Measurements from ENCODE around the gene PRR35. TPM values are rescaled to one million over a fixed set of nuclear protein-coding genes. Genes with fewer than 3 reads are reported as not detected.

Gene PRR35
- total RNA-seq, 1 donor from 2014 or later, result not detected

DNA sequence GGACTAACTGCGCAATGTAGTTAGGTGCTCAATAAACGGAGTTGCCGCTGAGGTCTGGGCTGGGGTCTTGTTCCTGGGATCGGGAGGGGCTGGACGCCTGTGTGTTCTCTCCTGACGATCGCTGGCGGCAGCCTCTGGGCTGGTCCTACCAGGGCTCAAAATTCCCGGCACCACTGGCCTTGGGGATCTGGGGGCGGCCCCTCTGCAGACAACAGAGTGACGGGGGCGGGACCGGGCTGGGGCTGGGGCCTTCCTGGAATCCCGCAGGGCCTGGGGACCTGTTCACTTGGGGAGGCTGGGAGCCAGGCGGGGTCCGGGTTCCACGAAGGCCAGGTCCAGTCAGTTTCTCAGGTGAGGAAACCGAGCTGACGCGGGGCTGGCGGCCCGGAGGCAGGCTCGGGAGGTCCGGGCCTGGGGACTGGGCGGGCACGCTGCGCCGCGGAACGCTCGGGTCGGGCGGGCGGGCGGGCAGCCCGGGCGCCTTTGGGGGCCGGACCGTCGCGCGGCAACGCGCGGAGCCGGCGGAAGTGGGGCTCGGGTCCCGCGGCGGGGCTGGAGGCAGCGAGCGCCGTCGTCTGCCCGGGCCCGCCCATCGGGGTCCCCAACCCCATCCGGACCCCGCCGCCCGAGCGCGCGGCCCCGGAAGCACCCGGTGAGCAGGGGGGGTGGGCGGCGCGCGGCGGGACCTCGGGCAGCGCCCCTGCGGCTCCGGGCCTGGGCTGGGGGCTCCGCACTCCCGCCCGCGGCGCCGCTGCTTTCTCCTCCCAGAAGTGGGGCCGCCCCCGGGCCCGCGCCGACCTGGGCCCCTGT is 9.5 kb downstream of the PRR35 start, which contains the start of gene PIGQ:
Gene PIGQ (plus strand): TSS at position 524 of the 810 bp plus-strand sequence. CDS start 4,107 bp downstream, outside the sequence.
- no peak for DNase-seq (ENCODE audit: extremely low spot score in 2 of 2)
- peaks cover 0 to 8% of the 10 kb centered on the region in 2 donors for H3K36me3 ChIP-seq
- intact Hi-C loops (cut with DNase I), result no loop called here
- peak within 1 kb of the TSS; percentile 80 for H3K27ac ChIP-seq
- H3K9me3 ChIP-seq, result no peaks in the 10 kb centered on the region
- peaks cover 50% of the 10 kb centered on the region for H3K4me1 ChIP-seq
- TF ChIP-seq, protein P1, sequence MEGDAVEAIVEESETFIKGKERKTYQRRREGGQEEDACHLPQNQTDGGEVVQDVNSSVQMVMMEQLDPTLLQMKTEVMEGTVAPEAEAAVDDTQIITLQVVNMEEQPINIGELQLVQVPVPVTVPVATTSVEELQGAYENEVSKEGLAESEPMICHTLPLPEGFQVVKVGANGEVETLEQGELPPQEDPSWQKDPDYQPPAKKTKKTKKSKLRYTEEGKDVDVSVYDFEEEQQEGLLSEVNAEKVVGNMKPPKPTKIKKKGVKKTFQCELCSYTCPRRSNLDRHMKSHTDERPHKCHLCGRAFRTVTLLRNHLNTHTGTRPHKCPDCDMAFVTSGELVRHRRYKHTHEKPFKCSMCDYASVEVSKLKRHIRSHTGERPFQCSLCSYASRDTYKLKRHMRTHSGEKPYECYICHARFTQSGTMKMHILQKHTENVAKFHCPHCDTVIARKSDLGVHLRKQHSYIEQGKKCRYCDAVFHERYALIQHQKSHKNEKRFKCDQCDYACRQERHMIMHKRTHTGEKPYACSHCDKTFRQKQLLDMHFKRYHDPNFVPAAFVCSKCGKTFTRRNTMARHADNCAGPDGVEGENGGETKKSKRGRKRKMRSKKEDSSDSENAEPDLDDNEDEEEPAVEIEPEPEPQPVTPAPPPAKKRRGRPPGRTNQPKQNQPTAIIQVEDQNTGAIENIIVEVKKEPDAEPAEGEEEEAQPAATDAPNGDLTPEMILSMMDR (IDR thresholded peaks at IDR 0.05), result no peak
- TF ChIP-seq POLR2AphosphoS5 (IDR thresholded peaks at IDR 0.05; ENCODE audit: insufficient read depth in 1 of 2, low read depth in 1 of 2) (no peak), POLR2A (IDR thresholded peaks at IDR 0.05) (no peak)
- H3K4me3 ChIP-seq, result peak within 1 kb of the TSS; percentile 89 to 94
- H3K27me3 ChIP-seq, result no peaks in the 10 kb centered on the region

DNA sequence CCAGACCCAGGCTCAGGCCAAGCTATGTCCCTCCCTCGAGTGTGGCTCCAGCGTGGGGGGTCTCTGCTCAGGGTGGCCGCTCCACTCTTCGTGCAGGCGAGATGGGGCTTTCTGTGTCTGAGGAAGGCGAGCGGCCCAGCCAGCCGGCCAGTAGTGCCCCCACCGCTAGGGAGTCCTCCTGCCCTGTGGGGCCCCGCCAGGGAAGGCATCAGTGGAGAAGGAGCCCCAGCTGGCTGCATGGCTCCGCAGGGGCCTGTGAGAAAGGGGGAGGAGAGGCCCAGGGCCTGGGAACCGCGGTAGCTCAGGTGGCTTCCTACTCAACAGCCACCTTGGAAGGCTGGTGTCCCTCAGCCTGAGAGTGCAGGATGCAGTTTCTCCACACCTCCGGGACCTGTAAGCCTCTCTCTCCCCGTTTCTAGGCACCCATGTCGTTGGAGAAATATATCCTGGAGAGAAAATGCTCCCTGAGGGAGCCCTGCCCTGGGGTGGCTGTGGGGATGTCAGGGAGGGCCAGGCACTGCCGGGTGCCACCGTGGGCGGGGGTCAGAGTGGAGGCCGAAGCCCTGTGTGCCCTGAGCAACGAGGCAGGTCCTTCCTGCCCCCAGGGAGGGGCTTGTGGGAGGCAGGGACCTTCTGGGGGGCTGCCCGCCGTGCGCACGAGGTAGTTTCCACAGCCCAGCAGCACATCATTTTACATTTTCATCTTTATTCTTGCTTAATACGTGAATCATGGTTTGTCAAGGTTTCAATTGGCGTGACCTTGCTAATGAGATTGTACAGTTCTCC is 12.9 kb downstream of the PRR35 start:
- no peak for DNase-seq (ENCODE audit: extremely low spot score in 2 of 2)
- H3K9me3 ChIP-seq, result no peaks in the 10 kb centered on the region
- no peaks in the 10 kb centered on the region for H3K27me3 ChIP-seq
- no peak overlapping the region for H3K4me3 ChIP-seq
- intact Hi-C loops (cut with DNase I), result no loop called here
- peaks cover 0 to 20% of the 10 kb centered on the region in 2 donors for H3K36me3 ChIP-seq
- H3K4me1 ChIP-seq, result peaks cover 23% of the 10 kb centered on the region
- TF ChIP-seq POLR2AphosphoS5 (IDR thresholded peaks at IDR 0.05; ENCODE audit: insufficient read depth in 1 of 2, low read depth in 1 of 2) (no peak), POLR2A (IDR thresholded peaks at IDR 0.05) (no peak)
- TF ChIP-seq, protein P1 (IDR thresholded peaks at IDR 0.05), result no peak
- no peak overlapping the region for H3K27ac ChIP-seq

DNA sequence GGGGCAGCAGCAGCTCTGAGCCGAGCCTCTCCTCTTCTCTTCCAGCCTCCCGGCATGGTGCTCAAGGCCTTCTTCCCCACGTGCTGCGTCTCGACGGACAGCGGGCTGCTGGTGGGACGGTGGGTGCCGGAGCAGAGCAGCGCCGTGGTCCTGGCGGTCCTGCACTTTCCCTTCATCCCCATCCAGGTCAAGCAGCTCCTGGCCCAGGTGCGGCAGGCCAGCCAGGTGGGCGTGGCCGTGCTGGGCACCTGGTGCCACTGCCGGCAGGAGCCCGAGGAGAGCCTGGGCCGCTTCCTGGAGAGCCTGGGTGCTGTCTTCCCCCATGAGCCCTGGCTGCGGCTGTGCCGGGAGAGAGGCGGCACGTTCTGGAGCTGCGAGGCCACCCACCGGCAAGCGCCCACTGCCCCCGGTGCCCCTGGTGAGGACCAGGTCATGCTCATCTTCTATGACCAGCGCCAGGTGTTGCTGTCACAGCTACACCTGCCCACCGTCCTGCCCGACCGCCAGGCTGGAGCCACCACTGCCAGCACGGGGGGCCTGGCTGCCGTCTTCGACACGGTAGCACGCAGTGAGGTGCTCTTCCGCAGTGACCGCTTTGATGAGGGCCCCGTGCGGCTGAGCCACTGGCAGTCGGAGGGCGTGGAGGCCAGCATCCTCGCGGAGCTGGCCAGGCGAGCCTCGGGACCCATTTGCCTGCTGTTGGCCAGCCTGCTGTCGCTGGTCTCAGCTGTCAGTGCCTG is 14.0 kb downstream of the PRR35 start:
- Histone ChIP-seq H3K36me3 (peaks cover 0 to 20% of the 10 kb centered on the region in 2 donors), H3K4me1 (peaks cover 11% of the 10 kb centered on the region), H3K27me3 (no peaks in the 10 kb centered on the region), H3K4me3 (no peak overlapping the region), H3K9me3 (no peaks in the 10 kb centered on the region), H3K27ac (no peak overlapping the region)
- intact Hi-C loops (cut with DNase I), result no loop called here
- no peak for TF ChIP-seq POLR2AphosphoS5 (IDR thresholded peaks at IDR 0.05; ENCODE audit: insufficient read depth in 1 of 2, low read depth in 1 of 2)
- TF ChIP-seq, protein P1 (IDR thresholded peaks at IDR 0.05), result no peak
- TF ChIP-seq POLR2A (IDR thresholded peaks at IDR 0.05), result no peak
- no peak for DNase-seq (ENCODE audit: extremely low spot score in 2 of 2)

DNA sequence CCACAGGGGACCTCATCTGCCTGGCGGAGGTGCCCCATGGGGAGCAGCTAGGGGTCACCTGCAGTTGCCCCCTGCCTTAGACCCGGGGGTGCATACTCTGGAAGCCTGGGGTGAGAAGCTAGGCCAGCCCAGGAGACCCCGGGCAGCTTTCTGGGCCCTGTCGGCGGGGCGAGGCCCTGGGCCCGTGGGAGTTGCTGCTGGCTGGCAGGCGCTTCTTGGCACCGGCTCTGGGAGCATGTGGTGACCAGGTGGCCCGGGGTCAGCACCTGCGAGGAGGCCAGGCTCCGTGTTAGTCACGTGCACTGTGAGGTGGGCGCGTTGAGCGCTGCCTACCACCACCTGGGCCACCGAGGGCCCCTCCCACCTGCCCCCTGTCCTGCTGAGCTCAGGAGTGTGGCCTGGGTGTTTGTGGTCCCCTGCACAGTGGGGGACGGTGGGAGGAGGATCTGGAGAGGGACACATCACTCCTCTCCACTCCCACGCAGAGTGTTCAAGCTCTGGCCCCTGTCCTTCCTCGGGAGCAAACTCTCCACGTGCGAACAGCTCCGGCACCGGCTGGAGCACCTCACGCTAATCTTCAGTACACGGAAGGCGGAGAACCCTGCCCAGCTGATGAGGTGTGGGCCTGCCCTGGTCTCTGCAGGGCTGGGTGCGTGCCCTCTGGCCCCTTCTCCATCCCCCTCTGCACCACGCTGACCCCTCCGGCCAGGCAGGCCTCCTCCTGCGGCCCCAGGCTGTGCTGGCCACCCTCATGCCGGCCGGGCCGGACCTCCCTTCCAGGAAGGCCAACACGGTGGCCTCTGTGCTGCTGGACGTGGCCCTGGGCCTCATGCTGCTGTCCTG is 15.4 kb downstream of the PRR35 start:
- peaks cover 0 to 20% of the 10 kb centered on the region in 2 donors for H3K36me3 ChIP-seq
- TF ChIP-seq, protein P1 (IDR thresholded peaks at IDR 0.05), result no peak
- H3K27me3 ChIP-seq, result no peaks in the 10 kb centered on the region
- no peak overlapping the region for H3K4me3 ChIP-seq
- H3K4me1 ChIP-seq, result peaks cover 4% of the 10 kb centered on the region
- DNase-seq (ENCODE audit: extremely low spot score in 2 of 2), result no peak
- H3K27ac ChIP-seq, result no peak overlapping the region
- intact Hi-C loops (cut with DNase I), result no loop called here
- H3K9me3 ChIP-seq, result no peaks in the 10 kb centered on the region
